GM21528 (cell line): Measurements from ENCODE around the gene TTC23.
"Not testable (repeated sequence)": the region's sequence is repeated elsewhere in the genome, so short reads cannot be mapped to it uniquely, and the experiment has no call there.

Experiments used
- ATAC-seq: cut with Tn5 transposase; IDR thresholded peaks from one replicate; pipeline ENCODE4 v1.9.1; 2021; ENCODE audit warnings: mild to moderate bottlenecking, moderate library complexity; ENCODE audit not compliant: unreplicated experiment, low FRiP score

Gene TTC23

GRCh38 chr15:99201408-99202175, 47.8 kb downstream of the TTC23 start:
- ATAC-seq, result no peak

- ATAC-seq, result no peak
Observed at GRCh38 chr15:99197856-99198255, 51.5 kb downstream of the TTC23 start.

GRCh38 chr15:99192181-99192580, 57.2 kb downstream of the TTC23 start:
- not testable (repeated sequence) for ATAC-seq

GRCh38 chr15:99187936-99188335, 61.4 kb downstream of the TTC23 start:
- ATAC-seq, result no peak

GRCh38 chr15:99185414-99186130, 63.8 kb downstream of the TTC23 start:
- no peak for ATAC-seq

- ATAC-seq, result no peak
Observed at GRCh38 chr15:99182791-99183190, 66.6 kb downstream of the TTC23 start.

- no peak for ATAC-seq
Observed at GRCh38 chr15:99181545-99181971, 67.8 kb downstream of the TTC23 start.

GRCh38 chr15:99180964-99181306, 68.4 kb downstream of the TTC23 start:
- ATAC-seq, result no peak

- ATAC-seq, result no peak
Observed at GRCh38 chr15:99180086-99180963, 69.1 kb downstream of the TTC23 start.

- ATAC-seq, result no peak
Observed at GRCh38 chr15:99177679-99178078, 71.7 kb downstream of the TTC23 start.

GRCh38 chr15:99176757-99177156, 72.6 kb downstream of the TTC23 start:
- ATAC-seq, result no peak

GRCh38 chr15:99174567-99175395, 74.6 kb downstream of the TTC23 start:
- ATAC-seq, result no peak

- no peak for ATAC-seq
Observed at GRCh38 chr15:99172989-99173388, 76.4 kb downstream of the TTC23 start.

GRCh38 chr15:99172171-99172570, 77.2 kb downstream of the TTC23 start:
- no peak for ATAC-seq

- no peak for ATAC-seq
Observed at GRCh38 chr15:99170476-99171065, 78.8 kb downstream of the TTC23 start.

GRCh38 chr15:99169769-99170311, 79.5 kb downstream of the TTC23 start:
- ATAC-seq, result no peak

- no peak for ATAC-seq
Observed at GRCh38 chr15:99168601-99169580, 80.5 kb downstream of the TTC23 start.

GRCh38 chr15:99167640-99168039, 81.7 kb downstream of the TTC23 start:
- ATAC-seq, result no peak
